Effector memory CD8-positive, alpha-beta T cell (primary cell): ENCODE data around the gene NCBP1.
"Not testable (repeated sequence)": the region's sequence is repeated elsewhere in the genome, so short reads cannot be mapped to it uniquely, and the experiment has no call there.

ENCODE experiments used
- ATAC-seq: fragments of 150-1000 bp; cut with Tn5 transposase; replicated peaks from 2 replicates; pipeline ENCODE4 v1.10.0; 2021; ENCODE audit warnings: mild to moderate bottlenecking, moderate library complexity
- DNase-seq, 3 experiments: peaks; one replicate each; pipeline ENCODE4 v3.0.0; 2021
- H3K27ac Mint-ChIP-seq, 2 donors: one replicate each; pipeline ENCODE4 v1.8.0; 2022; ENCODE audit warnings: mild to moderate bottlenecking in 2 of 2, mixed read lengths in 2 of 2, moderate library complexity in 2 of 2
- H3K27me3 Mint-ChIP-seq, 2 donors: one replicate each; pipeline ENCODE4 v1.8.0; 2022; ENCODE audit warnings: mixed read lengths in 2 of 2
- H3K36me3 Mint-ChIP-seq: one replicate; pipeline ENCODE4 v1.8.0; 2022; ENCODE audit warnings: mild to moderate bottlenecking, moderate library complexity, mixed read lengths; ENCODE audit not compliant: insufficient read depth
- H3K4me1 Mint-ChIP-seq, 2 donors: one replicate each; pipeline ENCODE4 v1.8.0; 2022; ENCODE audit warnings: low read depth in 2 of 2, mixed read lengths in 2 of 2
- H3K4me3 Mint-ChIP-seq, 2 donors: one replicate each; pipeline ENCODE4 v1.8.0; 2022; ENCODE audit warnings: mild to moderate bottlenecking in 2 of 2, mixed read lengths in 2 of 2, moderate library complexity in 2 of 2
- H3K9me3 Mint-ChIP-seq, 2 donors: one replicate each; pipeline ENCODE4 v1.8.0; 2022; ENCODE audit warnings: mixed read lengths in 2 of 2

The NCBP1 gene

GRCh38 chr9:97601228-97601898 lies 32.3 kb upstream of the NCBP1 start:
- Mint-ChIP-seq H3K4me1 (peaks cover 5% of the 10 kb centered on the region in 2 donors), H3K27me3 (peaks cover 0 to 3% of the 10 kb centered on the region in 2 donors), H3K9me3 (no peaks in the 10 kb centered on the region), H3K4me3 (no peak overlapping the region), H3K27ac (no peak overlapping the region), H3K36me3 (peaks cover 16% of the 10 kb centered on the region)
- DNase-seq (no peak), ATAC-seq (no peak)

- Mint-ChIP-seq H3K4me3 (no peak overlapping the region), H3K4me1 (peaks cover 5% of the 10 kb centered on the region in 2 donors), H3K9me3 (no peaks in the 10 kb centered on the region), H3K36me3 (peaks cover 16% of the 10 kb centered on the region), H3K27ac (no peak overlapping the region), H3K27me3 (no peaks in the 10 kb centered on the region)
- no peak for DNase-seq
- no peak for ATAC-seq
Observed at GRCh38 chr9:97602430-97602829, 31.2 kb upstream of the NCBP1 start.

- H3K9me3 Mint-ChIP-seq: no peaks in the 10 kb centered on the region
- H3K4me3 Mint-ChIP-seq: no peak overlapping the region
- H3K27me3 Mint-ChIP-seq: no peaks in the 10 kb centered on the region
- ATAC-seq: no peak
- peaks cover 16% of the 10 kb centered on the region for H3K36me3 Mint-ChIP-seq
- no peaks in the 10 kb centered on the region for H3K4me1 Mint-ChIP-seq
- no peak overlapping the region for H3K27ac Mint-ChIP-seq
- no peak for DNase-seq
Observed at GRCh38 chr9:97604901-97605645, 28.5 kb upstream of the NCBP1 start.

- Mint-ChIP-seq H3K27me3 (no peaks in the 10 kb centered on the region), H3K36me3 (peaks cover 5% of the 10 kb centered on the region), H3K4me1 (peaks cover 0 to 3% of the 10 kb centered on the region in 2 donors), H3K9me3 (no peaks in the 10 kb centered on the region), H3K4me3 (no peak overlapping the region), H3K27ac (no peak overlapping the region)
- DNase-seq (peak; percentile 55 to 58 (median 57)), ATAC-seq (peak; percentile 70)
Observed at GRCh38 chr9:97615439-97616072, 18.1 kb upstream of the NCBP1 start.

GRCh38 chr9:97617939-97618416 lies 15.6 kb upstream of the NCBP1 start:
- Mint-ChIP-seq H3K4me3 (no peak overlapping the region), H3K27ac (peak overlapping the region in 1 of 2 donors; percentile 18)
- DNase-seq: no peak

GRCh38 chr9:97620063-97620462 lies 13.6 kb upstream of the NCBP1 start:
- not testable (repeated sequence) for ATAC-seq, H3K9me3 Mint-ChIP-seq, H3K36me3 Mint-ChIP-seq

More at GRCh38 chr9:97617939-97618416, 15.6 kb upstream of the NCBP1 start:
- no peak for ATAC-seq
- H3K36me3 Mint-ChIP-seq: peaks cover 10% of the 10 kb centered on the region
- H3K4me1 Mint-ChIP-seq: peaks cover 0 to 3% of the 10 kb centered on the region in 2 donors
- no peaks in the 10 kb centered on the region for H3K9me3 Mint-ChIP-seq
- H3K27me3 Mint-ChIP-seq: no peaks in the 10 kb centered on the region

GRCh38 chr9:97622483-97622882 lies 11.1 kb upstream of the NCBP1 start:
- not testable (repeated sequence) for H3K9me3 Mint-ChIP-seq, H3K4me1 Mint-ChIP-seq, ATAC-seq, H3K27ac Mint-ChIP-seq, DNase-seq, H3K27me3 Mint-ChIP-seq, H3K36me3 Mint-ChIP-seq, H3K4me3 Mint-ChIP-seq

More at GRCh38 chr9:97620063-97620462, 13.6 kb upstream of the NCBP1 start:
- DNase-seq, H3K4me1 Mint-ChIP-seq, H3K4me3 Mint-ChIP-seq, H3K27me3 Mint-ChIP-seq: not testable (repeated sequence)
- peak overlapping the region in 1 of 2 donors; percentile 80 for H3K27ac Mint-ChIP-seq

- Mint-ChIP-seq H3K4me1 (no peaks in the 10 kb centered on the region), H3K27ac (no peak overlapping the region), H3K27me3 (no peaks in the 10 kb centered on the region), H3K4me3 (no peak overlapping the region), H3K9me3 (no peaks in the 10 kb centered on the region), H3K36me3 (peaks cover 5% of the 10 kb centered on the region)
- ATAC-seq (no peak), DNase-seq (no peak)
Observed at GRCh38 chr9:97623946-97624345, 9.7 kb upstream of the NCBP1 start.

GRCh38 chr9:97625620-97626019 lies 8.0 kb upstream of the NCBP1 start:
- no peak for DNase-seq
- Mint-ChIP-seq H3K4me1 (peaks cover 0 to 9% of the 10 kb centered on the region in 2 donors), H3K4me3 (no peak overlapping the region), H3K27me3 (no peaks in the 10 kb centered on the region), H3K27ac (no peak overlapping the region), H3K36me3 (peaks cover 5% of the 10 kb centered on the region), H3K9me3 (no peaks in the 10 kb centered on the region)
- ATAC-seq: no peak

GRCh38 chr9:97627624-97628023 lies 6.0 kb upstream of the NCBP1 start:
- peaks cover 9 to 18% of the 10 kb centered on the region in 2 donors for H3K4me1 Mint-ChIP-seq
- ATAC-seq (no peak), DNase-seq (no peak)
- H3K36me3 Mint-ChIP-seq: peaks cover 7% of the 10 kb centered on the region
- no peaks in the 10 kb centered on the region for H3K9me3 Mint-ChIP-seq
- H3K27me3 Mint-ChIP-seq: no peaks in the 10 kb centered on the region
- H3K27ac Mint-ChIP-seq: no peak overlapping the region
- no peak overlapping the region for H3K4me3 Mint-ChIP-seq

- H3K4me3 Mint-ChIP-seq: no peak overlapping the region
- H3K36me3 Mint-ChIP-seq: peaks cover 16% of the 10 kb centered on the region
- peaks cover 9 to 19% of the 10 kb centered on the region in 2 donors for H3K4me1 Mint-ChIP-seq
- no peaks in the 10 kb centered on the region for H3K9me3 Mint-ChIP-seq
- no peak overlapping the region for H3K27ac Mint-ChIP-seq
- DNase-seq (no peak), ATAC-seq (no peak)
- H3K27me3 Mint-ChIP-seq: no peaks in the 10 kb centered on the region
Observed at GRCh38 chr9:97628668-97629067, 5.0 kb upstream of the NCBP1 start.

GRCh38 chr9:97629156-97629555 lies 4.5 kb upstream of the NCBP1 start:
- Mint-ChIP-seq H3K4me1 (peaks cover 11 to 22% of the 10 kb centered on the region in 2 donors), H3K27ac (no peak overlapping the region)

GRCh38 chr9:97630591-97630990 lies 3.0 kb upstream of the NCBP1 start:
- H3K9me3 Mint-ChIP-seq: no peaks in the 10 kb centered on the region
- H3K36me3 Mint-ChIP-seq: peaks cover 24% of the 10 kb centered on the region
- ATAC-seq (no peak), DNase-seq (no peak)
- peaks cover 22 to 34% of the 10 kb centered on the region in 2 donors for H3K4me1 Mint-ChIP-seq
- no peaks in the 10 kb centered on the region for H3K27me3 Mint-ChIP-seq
- no peak overlapping the region for H3K4me3 Mint-ChIP-seq
- no peak overlapping the region for H3K27ac Mint-ChIP-seq

More at GRCh38 chr9:97629156-97629555, 4.5 kb upstream of the NCBP1 start:
- ATAC-seq (no peak), DNase-seq (no peak)
- H3K36me3 Mint-ChIP-seq: peaks cover 20% of the 10 kb centered on the region
- no peak overlapping the region for H3K4me3 Mint-ChIP-seq
- H3K9me3 Mint-ChIP-seq: no peaks in the 10 kb centered on the region
- H3K27me3 Mint-ChIP-seq: no peaks in the 10 kb centered on the region
